Measurements from ENCODE around the gene TOR4A. TPM values are rescaled to one million over a fixed set of nuclear protein-coding genes. Genes with fewer than 3 reads are reported as not detected.

Gene TOR4A
- total RNA-seq, 8 experiments from 2014 or later = 0.11 to 14.2 (median 0.71) TPM

GRCh38 chr9:137317718-137318511 lies 40.4 kb downstream of the TOR4A start:
- in situ Hi-C loops (cut with MboI; ENCODE audit: low pct_unique_long_range_greater_than_20kb in 2 of 9, low sequenced_read_pairs in 9 of 9, unreplicated experiment in 9 of 9) = loop anchor here in 6 of 9 experiments (25.0 kb wide), 2 partner anchors 94 to 219 kb away; partner anchors contain the start of genes EXD3 (in 5 of the 6) and NOXA1 (in 5 of the 6)
- no peak overlapping the region for H3K27ac ChIP-seq
- 100% methylated on average over 2 of the region's 24 CpGs; no CpG with 5 or more reads in 9 of the 10 experiments for WGBS, 10 experiments
- H3K4me1 ChIP-seq (replicated peaks in 1 of 2) = peaks cover 58 to 74% of the 10 kb centered on the region in 2 donors
- H3K4me3 ChIP-seq = no peak overlapping the region
- no peak for ATAC-seq (replicated peaks in 6 of 8)

GRCh38 chr9:137318602-137319001 lies 41.1 kb downstream of the TOR4A start:
- in situ Hi-C loops (cut with MboI; ENCODE audit: low pct_unique_long_range_greater_than_20kb in 2 of 9, low sequenced_read_pairs in 9 of 9, unreplicated experiment in 9 of 9) = loop anchor here in 6 of 9 experiments (25.0 kb wide), 2 partner anchors 94 to 219 kb away; partner anchors contain the start of genes EXD3 (in 5 of the 6) and NOXA1 (in 5 of the 6)
- H3K27ac ChIP-seq = peak overlapping the region in 1 of 2 donors; percentile 32
- H3K4me3 ChIP-seq = no peak overlapping the region
- peaks cover 52 to 68% of the 10 kb centered on the region in 2 donors for H3K4me1 ChIP-seq (replicated peaks in 1 of 2)
- 80% methylated on average over 2 of the region's 18 CpGs; no CpG with 5 or more reads in 8 of the 10 experiments for WGBS, 10 experiments
- ATAC-seq (replicated peaks in 6 of 8) = no peak

- ATAC-seq (replicated peaks in 6 of 8) = peak; percentile 17 to 98 (median 66)
- Histone ChIP-seq H3K4me3 (no peak overlapping the region), H3K27ac (peak overlapping the region in 1 of 2 donors; percentile 32), H3K4me1 (replicated peaks in 1 of 2) (peaks cover 47 to 63% of the 10 kb centered on the region in 2 donors)
- in situ Hi-C loops (cut with MboI; ENCODE audit: low pct_unique_long_range_greater_than_20kb in 2 of 9, low sequenced_read_pairs in 9 of 9, unreplicated experiment in 9 of 9) = loop anchor here in 6 of 9 experiments (25.0 kb wide), 2 partner anchors 93 to 218 kb away; partner anchors contain the start of genes EXD3 (in 5 of the 6) and NOXA1 (in 5 of the 6)
- 62 to 100% (median 75%) methylated on average over 1 to 3 of the region's 26 CpGs; no CpG with 5 or more reads in 6 of the 10 experiments for WGBS, 10 experiments
Measured at GRCh38 chr9:137319011-137319738, 41.6 kb downstream of the TOR4A start.

- no peak for ATAC-seq (replicated peaks in 6 of 8)
- no peak overlapping the region for H3K27ac ChIP-seq
- 96 to 100% methylated on average over 1 to 4 of the region's 22 CpGs; no CpG with 5 or more reads in 8 of the 10 experiments for WGBS, 10 experiments
- in situ Hi-C loops (cut with MboI; ENCODE audit: low pct_unique_long_range_greater_than_20kb in 2 of 9, low sequenced_read_pairs in 9 of 9, unreplicated experiment in 9 of 9) = loop anchor here in 6 of 9 experiments (25.0 kb wide), 2 partner anchors 92 to 217 kb away; partner anchors contain the start of genes EXD3 (in 5 of the 6) and NOXA1 (in 5 of the 6)
- H3K4me1 ChIP-seq (replicated peaks in 1 of 2) = peaks cover 39 to 55% of the 10 kb centered on the region in 2 donors
- no peak overlapping the region for H3K4me3 ChIP-seq
Measured at GRCh38 chr9:137319739-137320551, 42.4 kb downstream of the TOR4A start.

GRCh38 chr9:137320555-137321384 lies 43.2 kb downstream of the TOR4A start:
- in situ Hi-C loops (cut with MboI; ENCODE audit: low pct_unique_long_range_greater_than_20kb in 2 of 9, low sequenced_read_pairs in 9 of 9, unreplicated experiment in 9 of 9) = loop anchor here in 6 of 9 experiments (25.0 kb wide), 2 partner anchors 92 to 217 kb away; partner anchors contain the start of genes EXD3 (in 5 of the 6) and NOXA1 (in 5 of the 6)
- Histone ChIP-seq H3K4me3 (no peak overlapping the region), H3K4me1 (replicated peaks in 1 of 2) (peaks cover 31 to 47% of the 10 kb centered on the region in 2 donors), H3K27ac (peak overlapping the region in 1 of 2 donors; percentile 54)
- 20 to 30% methylated on average over 1 to 2 of the region's 24 CpGs; no CpG with 5 or more reads in 8 of the 10 experiments for WGBS, 10 experiments
- peak in 2 of 8 experiments; percentile 12 to 29 for ATAC-seq (replicated peaks in 6 of 8)

- 60 to 100% (median 88%) methylated on average over 1 to 7 of the region's 22 CpGs; no CpG with 5 or more reads in 4 of the 10 experiments for WGBS, 10 experiments
- in situ Hi-C loops (cut with MboI; ENCODE audit: low pct_unique_long_range_greater_than_20kb in 2 of 9, low sequenced_read_pairs in 9 of 9, unreplicated experiment in 9 of 9) = loop anchor here in 6 of 9 experiments (25.0 kb wide), 2 partner anchors 90 to 215 kb away; partner anchors contain the start of genes EXD3 (in 5 of the 6) and NOXA1 (in 5 of the 6)
- H3K4me1 ChIP-seq (replicated peaks in 1 of 2) = peaks cover 23 to 37% of the 10 kb centered on the region in 2 donors
- no peak for ATAC-seq (replicated peaks in 6 of 8)
- H3K4me3 ChIP-seq = no peak overlapping the region
- no peak overlapping the region for H3K27ac ChIP-seq
Measured at GRCh38 chr9:137321726-137322361, 44.3 kb downstream of the TOR4A start.

GRCh38 chr9:137323531-137324331 lies 46.2 kb downstream of the TOR4A start:
- no peak for ATAC-seq (replicated peaks in 6 of 8)
- 50 to 100% (median 96%) methylated on average over 1 to 2 of the region's 37 CpGs; no CpG with 5 or more reads in 4 of the 10 experiments for WGBS, 10 experiments
- Histone ChIP-seq H3K4me1 (replicated peaks in 1 of 2) (peaks cover 15 to 18% of the 10 kb centered on the region in 2 donors), H3K27ac (no peak overlapping the region), H3K4me3 (no peak overlapping the region)
- in situ Hi-C loops (cut with MboI; ENCODE audit: low pct_unique_long_range_greater_than_20kb in 2 of 9, low sequenced_read_pairs in 9 of 9, unreplicated experiment in 9 of 9) = loop anchor here in 6 of 9 experiments (25.0 kb wide), 2 partner anchors 89 to 214 kb away; partner anchors contain the start of genes EXD3 (in 5 of the 6) and NOXA1 (in 5 of the 6)

- in situ Hi-C loops (cut with MboI; ENCODE audit: low pct_unique_long_range_greater_than_20kb in 2 of 9, low sequenced_read_pairs in 9 of 9, unreplicated experiment in 9 of 9) = no loop called here
- Histone ChIP-seq H3K4me3 (no peak overlapping the region), H3K4me1 (replicated peaks in 1 of 2) (peaks cover 10 to 13% of the 10 kb centered on the region in 2 donors), H3K27ac (no peak overlapping the region)
- 0 to 93% (median 88%) methylated on average over 1 to 7 of the region's 10 CpGs; no CpG with 5 or more reads in 4 of the 10 experiments for WGBS, 10 experiments
- ATAC-seq (replicated peaks in 6 of 8) = no peak
Measured at GRCh38 chr9:137325124-137325523, 47.6 kb downstream of the TOR4A start.

GRCh38 chr9:137325799-137326198 lies 48.3 kb downstream of the TOR4A start:
- H3K27ac ChIP-seq = no peak overlapping the region
- H3K4me1 ChIP-seq (replicated peaks in 1 of 2) = peaks cover 3 to 6% of the 10 kb centered on the region in 2 donors
- ATAC-seq (replicated peaks in 6 of 8) = no peak
- in situ Hi-C loops (cut with MboI; ENCODE audit: low pct_unique_long_range_greater_than_20kb in 2 of 9, low sequenced_read_pairs in 9 of 9, unreplicated experiment in 9 of 9) = no loop called here
- 82 to 94% (median 88%) methylated on average over 2 to 11 of the region's 12 CpGs; no CpG with 5 or more reads in 2 of the 10 experiments for WGBS, 10 experiments
- no peak overlapping the region for H3K4me3 ChIP-seq

GRCh38 chr9:137326445-137327065 lies 49.0 kb downstream of the TOR4A start:
- ATAC-seq (replicated peaks in 6 of 8) = no peak
- 40 to 91% (median 86%) methylated on average over 1 to 17 of the region's 19 CpGs; no CpG with 5 or more reads in 1 of the 10 experiments for WGBS, 10 experiments
- no peak overlapping the region for H3K4me3 ChIP-seq
- in situ Hi-C loops (cut with MboI; ENCODE audit: low pct_unique_long_range_greater_than_20kb in 2 of 9, low sequenced_read_pairs in 9 of 9, unreplicated experiment in 9 of 9) = no loop called here
- no peaks in the 10 kb centered on the region for H3K4me1 ChIP-seq (replicated peaks in 1 of 2)
- no peak overlapping the region for H3K27ac ChIP-seq

All from motor neuron (in vitro differentiated cells).